ENCODE measurements around the gene NTRK2.

GRCh38 chr9:84828046-84828445 lies 158.5 kb downstream of the NTRK2 start:
- no peak for TF ChIP-seq CTCF (IDR thresholded peaks at IDR 0.05)
- no peak for TF ChIP-seq EP300 (IDR thresholded peaks at IDR 0.05)
